Neural cell (in vitro differentiated cells): Measurements from ENCODE around the gene ODAD3. TPM values are rescaled to one million over a fixed set of nuclear protein-coding genes. Genes with fewer than 3 reads are reported as not detected.
A peak's percentile ranks its signal among the peaks of the same experiment; 100 is the strongest.

Source experiments
- H2AFZ ChIP-seq: fragments of 200-600, 300-800 bp; sonication (generic), shearing (Covaris generic); 2 replicates; pipeline ENCODE4 v1.6.0; 2014; ENCODE audit warnings: low read depth, mild to moderate bottlenecking, antibody characterized with exemption, low read length, moderate library complexity
- H3F3A ChIP-seq: fragments of 200-600 bp; shearing (Covaris generic); 2 replicates; pipeline ENCODE4 v1.6.1; 2016; ENCODE audit warnings: mild to moderate bottlenecking, moderate library complexity, mixed read lengths, antibody characterized with exemption, low read length; ENCODE audit not compliant: insufficient read depth, poor library complexity, severe bottlenecking
- H3K27ac ChIP-seq: fragments of 200-600, 300-800 bp; sonication (generic), shearing (Covaris generic); 2 replicates; pipeline ENCODE4 v1.5.1; 2014; ENCODE audit warnings: mild to moderate bottlenecking, low read length, moderate library complexity
- H3K27me3 ChIP-seq: fragments of 300-800, 200-600 bp; sonication (generic), shearing (Covaris generic); 2 replicates; pipeline ENCODE4 v1.6.0; 2014; ENCODE audit warnings: mild to moderate bottlenecking, low read depth, low read length, moderate library complexity; ENCODE audit not compliant: insufficient read depth
- H3K36me3 ChIP-seq: fragments of 300-800, 200-600 bp; sonication (generic), shearing (Covaris generic); 2 replicates; pipeline ENCODE4 v1.5.1; 2014; ENCODE audit warnings: mild to moderate bottlenecking, antibody characterized with exemption, low read length, moderate library complexity; ENCODE audit not compliant: insufficient read depth
- H3K4me2 ChIP-seq: fragments of 300-800, 200-600 bp; sonication (generic), shearing (Covaris generic); 2 replicates; pipeline ENCODE4 v1.6.0; 2014; ENCODE audit warnings: mild to moderate bottlenecking, low read length
- H3K4me3 ChIP-seq: fragments of 300-800, 200-600 bp; sonication (generic), shearing (Covaris generic); 2 replicates; pipeline ENCODE4 v1.5.1; 2014; ENCODE audit warnings: mild to moderate bottlenecking, low read length, moderate library complexity
- H3K79me2 ChIP-seq: fragments of 200-600 bp; shearing (Covaris generic); replicated peaks from 2 replicates; pipeline ENCODE4 v1.6.0; 2014; ENCODE audit warnings: mild to moderate bottlenecking, low read length, moderate library complexity; ENCODE audit not compliant: insufficient read depth
- H3K9ac ChIP-seq: fragments of 300-800, 200-600 bp; sonication (generic), shearing (Covaris generic); 2 replicates; pipeline ENCODE4 v1.6.1; 2016; ENCODE audit warnings: mild to moderate bottlenecking, low read length, mixed read lengths
- H3K9me2 ChIP-seq: fragments of 200-600 bp; shearing (Covaris generic); 2 replicates; pipeline ENCODE4 v1.6.1; 2016; ENCODE audit warnings: mild to moderate bottlenecking, low read length, mixed read lengths; ENCODE audit not compliant: insufficient read depth
- H3K9me3 ChIP-seq: fragments of 200-600, 300-800 bp; sonication (generic), shearing (Covaris generic); 2 replicates; pipeline ENCODE4 v1.6.1; 2016; ENCODE audit warnings: mild to moderate bottlenecking, mixed run types, low read length, moderate library complexity, mixed read lengths
- H4K20me1 ChIP-seq: fragments of 200-600 bp; shearing (Covaris generic); 2 replicates; pipeline ENCODE4 v1.6.1; 2016; ENCODE audit warnings: mild to moderate bottlenecking, mixed run types; ENCODE audit not compliant: insufficient read depth
- CTCF ChIP-seq: fragments of 450-650 bp; IDR thresholded peaks from 2 replicates; pipeline ENCODE4 v1.5.1; 2014; ENCODE audit warnings: antibody characterized with exemption, mild to moderate bottlenecking, moderate library complexity; ENCODE audit not compliant: poor library complexity, severe bottlenecking
- EP300 ChIP-seq: fragments of 450-650 bp; conservative IDR thresholded peaks from 2 replicates; pipeline ENCODE4 v1.6.1; 2014; ENCODE audit warnings: antibody characterized with exemption, mild to moderate bottlenecking, moderate library complexity; ENCODE audit not compliant: poor library complexity, severe bottlenecking
- EZH2 ChIP-seq: fragments of 200-600, 300-800 bp; shearing (Covaris generic), sonication (generic); IDR thresholded peaks from 2 replicates; pipeline ENCODE4 v1.6.1; 2014; ENCODE audit warnings: antibody characterized with exemption, low read length, borderline replicate concordance, mild to moderate bottlenecking; ENCODE audit not compliant: insufficient read depth, poor library complexity, severe bottlenecking
- MXI1 ChIP-seq: fragments of 450-650 bp; conservative IDR thresholded peaks from 2 replicates; pipeline ENCODE4 v1.6.1; 2014; ENCODE audit warnings: antibody characterized with exemption, mild to moderate bottlenecking; ENCODE audit not compliant: poor library complexity, severe bottlenecking
- POLR2AphosphoS5 ChIP-seq: IDR thresholded peaks from 2 replicates; pipeline ENCODE4 v1.6.1; 2012
- RAD21 ChIP-seq: fragments of 450-650 bp; conservative IDR thresholded peaks from 2 replicates; pipeline ENCODE4 v1.6.1; 2014; ENCODE audit warnings: antibody characterized with exemption, mild to moderate bottlenecking, moderate library complexity
- SMC3 ChIP-seq: fragments of 450-650 bp; conservative IDR thresholded peaks from 2 replicates; pipeline ENCODE4 v1.6.1; 2014; ENCODE audit warnings: antibody characterized with exemption, mild to moderate bottlenecking, moderate library complexity; ENCODE audit not compliant: poor library complexity
- TAF1 ChIP-seq: IDR thresholded peaks from 2 replicates; pipeline ENCODE4 v1.6.1; 2012; ENCODE audit warnings: low read depth
- polyA plus RNA-seq: library from polyadenylated mRNA; depleted of rRNA; stranded (reverse); fragments of >200 nt; gene quantifications from 2 replicates; pipeline ENCODE4 v1.2.3, GENCODE V29; 2014
- TF ChIP-seq, protein P1 (sequence below): IDR thresholded peaks from 2 replicates; pipeline ENCODE4 v1.6.1; 2012; ENCODE audit warnings: borderline replicate concordance

Gene ODAD3
- polyA plus RNA-seq, 1 donor from 2014 or later: 3.4 TPM

GRCh38 chr19:11446652-11447301 lies 11.9 kb upstream of the ODAD3 start:
- no peaks in the 10 kb centered on the region for H4K20me1 ChIP-seq
- no peaks in the 10 kb centered on the region for H3K27me3 ChIP-seq
- H2AFZ ChIP-seq: no peak overlapping the region
- no peak overlapping the region for H3K4me3 ChIP-seq
- H3K9ac ChIP-seq: no peak overlapping the region
- H3K79me2 ChIP-seq: no peaks in the 10 kb centered on the region
- peaks cover 3% of the 10 kb centered on the region for H3F3A ChIP-seq
- H3K9me3 ChIP-seq: no peaks in the 10 kb centered on the region
- no peaks in the 10 kb centered on the region for H3K9me2 ChIP-seq
- TF ChIP-seq RAD21 (peak; percentile 70), EZH2 (no peak), TAF1 (no peak), CTCF (peak; percentile 69), SMC3 (peak; percentile 66)
- TF ChIP-seq, protein P1, sequence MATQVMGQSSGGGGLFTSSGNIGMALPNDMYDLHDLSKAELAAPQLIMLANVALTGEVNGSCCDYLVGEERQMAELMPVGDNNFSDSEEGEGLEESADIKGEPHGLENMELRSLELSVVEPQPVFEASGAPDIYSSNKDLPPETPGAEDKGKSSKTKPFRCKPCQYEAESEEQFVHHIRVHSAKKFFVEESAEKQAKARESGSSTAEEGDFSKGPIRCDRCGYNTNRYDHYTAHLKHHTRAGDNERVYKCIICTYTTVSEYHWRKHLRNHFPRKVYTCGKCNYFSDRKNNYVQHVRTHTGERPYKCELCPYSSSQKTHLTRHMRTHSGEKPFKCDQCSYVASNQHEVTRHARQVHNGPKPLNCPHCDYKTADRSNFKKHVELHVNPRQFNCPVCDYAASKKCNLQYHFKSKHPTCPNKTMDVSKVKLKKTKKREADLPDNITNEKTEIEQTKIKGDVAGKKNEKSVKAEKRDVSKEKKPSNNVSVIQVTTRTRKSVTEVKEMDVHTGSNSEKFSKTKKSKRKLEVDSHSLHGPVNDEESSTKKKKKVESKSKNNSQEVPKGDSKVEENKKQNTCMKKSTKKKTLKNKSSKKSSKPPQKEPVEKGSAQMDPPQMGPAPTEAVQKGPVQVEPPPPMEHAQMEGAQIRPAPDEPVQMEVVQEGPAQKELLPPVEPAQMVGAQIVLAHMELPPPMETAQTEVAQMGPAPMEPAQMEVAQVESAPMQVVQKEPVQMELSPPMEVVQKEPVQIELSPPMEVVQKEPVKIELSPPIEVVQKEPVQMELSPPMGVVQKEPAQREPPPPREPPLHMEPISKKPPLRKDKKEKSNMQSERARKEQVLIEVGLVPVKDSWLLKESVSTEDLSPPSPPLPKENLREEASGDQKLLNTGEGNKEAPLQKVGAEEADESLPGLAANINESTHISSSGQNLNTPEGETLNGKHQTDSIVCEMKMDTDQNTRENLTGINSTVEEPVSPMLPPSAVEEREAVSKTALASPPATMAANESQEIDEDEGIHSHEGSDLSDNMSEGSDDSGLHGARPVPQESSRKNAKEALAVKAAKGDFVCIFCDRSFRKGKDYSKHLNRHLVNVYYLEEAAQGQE: no peak
- no peak overlapping the region for H3K27ac ChIP-seq
- H3K4me2 ChIP-seq: no peak overlapping the region
- H3K36me3 ChIP-seq: no peaks in the 10 kb centered on the region

DNA sequence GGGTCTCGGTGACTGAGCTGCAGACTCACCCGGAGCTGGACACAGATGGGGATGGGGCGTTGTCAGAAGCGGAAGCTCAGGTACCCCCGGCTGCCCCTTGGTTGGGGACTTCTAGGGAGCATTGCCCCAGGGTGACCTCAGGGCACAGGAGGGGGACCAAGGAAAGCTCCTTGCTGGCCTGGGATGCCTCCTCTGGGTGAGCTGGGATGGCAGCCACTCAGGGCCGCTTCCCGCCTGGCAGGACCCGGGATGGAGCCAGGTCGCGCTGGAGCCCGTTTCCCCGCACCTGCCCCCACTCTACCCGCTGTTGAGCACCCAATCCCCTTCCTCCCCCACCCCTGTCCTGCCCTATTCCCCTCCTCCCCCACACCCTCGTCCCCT lies 11.3 kb upstream of the ODAD3 start:
- no peaks in the 10 kb centered on the region for H3K36me3 ChIP-seq
- H3K9ac ChIP-seq: no peak overlapping the region
- H3K4me3 ChIP-seq: no peak overlapping the region
- peaks cover 3% of the 10 kb centered on the region for H3F3A ChIP-seq
- H3K4me2 ChIP-seq: no peak overlapping the region
- no peak overlapping the region for H3K27ac ChIP-seq
- H2AFZ ChIP-seq: no peak overlapping the region
- H3K9me3 ChIP-seq: no peaks in the 10 kb centered on the region
- no peaks in the 10 kb centered on the region for H3K9me2 ChIP-seq
- H4K20me1 ChIP-seq: no peaks in the 10 kb centered on the region
- TF ChIP-seq TAF1 (no peak), MXI1 (no peak), EP300 (no peak), CTCF (no peak), RAD21 (no peak), POLR2AphosphoS5 (no peak), EZH2 (no peak), SMC3 (no peak)
- TF ChIP-seq, protein P1: no peak
- H3K79me2 ChIP-seq: no peaks in the 10 kb centered on the region
- H3K27me3 ChIP-seq: no peaks in the 10 kb centered on the region
